Liver (tissue), 9 donors: Measurements from ENCODE around the gene PGGHG. TPM values are rescaled to one million over a fixed set of nuclear protein-coding genes. Genes with fewer than 3 reads are reported as not detected.

Source experiments
- DNase-seq: peaks from one replicate; pipeline ENCODE4 v3.0.0-alpha.2; 2017; ENCODE audit warnings: low spot score
- H3K27ac ChIP-seq, 2 donors: one replicate each; pipeline ENCODE4 v1.7.0; 2013; ENCODE audit warnings: inconsistent platforms in 2 of 2, low read length in 2 of 2, control low read depth in 1 of 2, low read depth in 1 of 2, mild to moderate bottlenecking in 1 of 2
- H3K27me3 ChIP-seq, 4 donors: one replicate each; pipeline versions ENCODE4 v1.6.1 to v1.7.0; 2013; ENCODE audit warnings: low read length in 3 of 4, inconsistent platforms in 1 of 4, mild to moderate bottlenecking in 1 of 4, moderate library complexity in 1 of 4; ENCODE audit not compliant: control insufficient read depth in 4 of 4, insufficient read depth in 4 of 4
- H3K36me3 ChIP-seq, 4 donors: one replicate each; pipeline versions ENCODE4 v1.6.1 to v1.7.0; 2013; ENCODE audit warnings: low read length in 3 of 4, mild to moderate bottlenecking in 3 of 4, low read depth in 1 of 4, moderate library complexity in 1 of 4; ENCODE audit not compliant: control insufficient read depth in 4 of 4, insufficient read depth in 3 of 4
- H3K4me1 ChIP-seq, 4 donors: one replicate each; pipeline versions ENCODE4 v1.6.1 to v1.7.0; 2013; ENCODE audit warnings: low read length in 3 of 4, mild to moderate bottlenecking in 3 of 4, moderate library complexity in 1 of 4; ENCODE audit not compliant: control insufficient read depth in 4 of 4, insufficient read depth in 4 of 4
- H3K4me3 ChIP-seq, 3 donors: one replicate each; pipeline versions ENCODE4 v1.6.1 to v1.7.0; 2013; ENCODE audit warnings: low read length in 3 of 3, control low read depth in 1 of 3, low read depth in 1 of 3, mild to moderate bottlenecking in 1 of 3
- H3K9ac ChIP-seq, 2 donors: one replicate each; pipeline ENCODE4 v1.7.0; 2013; ENCODE audit warnings: low read length in 2 of 2, mild to moderate bottlenecking in 2 of 2, moderate library complexity in 2 of 2, control low read depth in 1 of 2, low read depth in 1 of 2
- H3K9me3 ChIP-seq, 4 donors: one replicate each; pipeline versions ENCODE4 v1.6.1 to v1.7.0; 2013; ENCODE audit warnings: low read length in 3 of 4; ENCODE audit not compliant: control insufficient read depth in 4 of 4
- EGR1 ChIP-seq, 2 donors: IDR thresholded peaks; 2 replicates each; pipeline ENCODE4 v1.6.1; 2016 to 2018; ENCODE audit warnings: antibody characterized with exemption in 2 of 2, low read depth in 2 of 2
- FOXA1 ChIP-seq: IDR thresholded peaks from 2 replicates; pipeline ENCODE4 v1.6.1; 2016; ENCODE audit warnings: antibody characterized with exemption
- FOXA2 ChIP-seq: IDR thresholded peaks from 2 replicates; pipeline ENCODE4 v1.6.1; 2016; ENCODE audit warnings: antibody characterized with exemption
- GABPA ChIP-seq, 2 donors: IDR thresholded peaks in 1 of 2; conservative IDR thresholded peaks in 1 of 2; 2 replicates each; pipeline ENCODE4 v1.6.1; 2016; ENCODE audit warnings: antibody characterized with exemption in 2 of 2, mild to moderate bottlenecking in 1 of 2, moderate library complexity in 1 of 2
- HNF4G ChIP-seq: IDR thresholded peaks from 2 replicates; pipeline ENCODE4 v1.6.1; 2016; ENCODE audit warnings: antibody characterized with exemption
- JUND ChIP-seq, 2 donors: IDR thresholded peaks; 2 replicates each; pipeline ENCODE4 v1.6.1; 2016; ENCODE audit warnings: antibody characterized with exemption in 2 of 2
- NR2F2 ChIP-seq: IDR thresholded peaks from 2 replicates; pipeline ENCODE4 v1.6.1; 2016; ENCODE audit warnings: antibody characterized with exemption
- RAD21 ChIP-seq, 2 donors: IDR thresholded peaks; 2 replicates each; pipeline ENCODE4 v1.6.1; 2016; ENCODE audit warnings: antibody characterized with exemption in 2 of 2, mild to moderate bottlenecking in 2 of 2
- RXRA ChIP-seq, 2 donors: IDR thresholded peaks; 2 replicates each; pipeline ENCODE4 v1.6.1; 2017 to 2018; ENCODE audit warnings: antibody characterized with exemption in 2 of 2, mild to moderate bottlenecking in 1 of 2
- SP1 ChIP-seq: IDR thresholded peaks from 2 replicates; pipeline ENCODE4 v1.6.1; 2018; ENCODE audit warnings: antibody characterized with exemption, mild to moderate bottlenecking
- TAF1 ChIP-seq: conservative IDR thresholded peaks from 2 replicates; pipeline ENCODE4 v1.6.1; 2016; ENCODE audit warnings: antibody characterized with exemption, mild to moderate bottlenecking
- YY1 ChIP-seq: IDR thresholded peaks from 2 replicates; pipeline ENCODE4 v1.6.1; 2016; ENCODE audit warnings: antibody characterized with exemption, mild to moderate bottlenecking
- WGBS: extraction: QIAGEN DNeasy Blood & Tissue Kit; methylation state at CpG from one replicate; pipeline ENCODE4 v1.1.7; 2013; 5-methylcytosine and 5-hydroxymethylcytosine counted together
- polyA plus RNA-seq, 2 donors: library from polyadenylated mRNA; stranded (reverse) in 1 of 2; unstranded in 1 of 2; fragments of 200-250 nt in 1 of 2; fragments of >200 nt in 1 of 2; fragmentation: Nextera tagmentation in 1 of 2; extraction: Ambion mirVana in 1 of 2; gene quantifications; one replicate each; pipeline versions ENCODE4 v1.2.1 to v1.2.3, GENCODE V29; 2013 to 2015
- total RNA-seq, 2 donors: library from RNA; depleted of rRNA; stranded (reverse); fragments of >200 nt; gene quantifications; one replicate each; pipeline ENCODE4 v1.2.3, GENCODE V29; 2014
- TF ChIP-seq, protein P1 (sequence below): IDR thresholded peaks from 2 replicates; pipeline ENCODE4 v1.6.1; 2016; ENCODE audit warnings: antibody characterized with exemption, mild to moderate bottlenecking
- TF ChIP-seq, protein P2 (sequence below): IDR thresholded peaks from 2 replicates; pipeline ENCODE4 v1.6.1; 2016; ENCODE audit warnings: antibody characterized with exemption
- TF ChIP-seq, protein P3 (sequence below): IDR thresholded peaks from 2 replicates; pipeline ENCODE4 v1.6.1; 2016; ENCODE audit warnings: antibody characterized with exemption
- donor health status: healthy.
- donor health status: healthy.
- donor health status: healthy.
- donor health status: healthy.
- donor health status: healthy.

PGGHG gene
- total and polyA plus RNA-seq, 4 donors: 1.3 to 11.4 (median 7.5) TPM

DNA sequence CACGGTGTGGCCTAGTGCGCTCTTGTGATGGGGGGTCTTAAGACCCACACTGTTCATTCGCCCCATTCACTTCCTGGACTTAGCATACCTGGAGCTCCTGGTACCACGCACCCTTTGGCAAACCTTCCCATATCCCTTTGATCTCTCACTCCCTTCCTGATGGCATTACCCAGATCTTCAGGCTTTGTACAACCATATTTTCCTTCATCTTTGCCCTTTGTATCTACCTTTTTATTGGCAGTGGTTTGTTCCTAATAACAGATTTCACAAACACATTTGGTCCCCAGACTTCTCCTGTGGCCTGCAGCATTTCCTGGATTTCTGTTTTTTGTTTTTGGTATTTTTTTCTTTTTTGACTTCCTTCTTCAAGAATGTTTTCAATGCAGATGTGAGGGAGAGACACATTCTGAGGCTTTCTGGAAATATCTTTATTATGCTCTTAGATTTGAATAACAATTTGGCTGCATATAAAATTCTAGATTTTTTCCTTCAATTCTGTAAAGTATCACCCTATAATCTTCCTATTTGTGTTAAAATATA lies 47.8 kb downstream of the PGGHG start:
- Histone ChIP-seq H3K9me3 (no peaks in the 10 kb centered on the region), H3K27me3 (no peaks in the 10 kb centered on the region), H3K4me3 (no peak overlapping the region), H3K27ac (peak overlapping the region; percentile 16 to 56), H3K9ac (no peak overlapping the region), H3K36me3 (no peaks in the 10 kb centered on the region), H3K4me1 (peaks cover 0 to 3% (median 1%) of the 10 kb centered on the region in 4 donors)
- no peak for DNase-seq
- 77% methylated on average over 4 of the region's 4 CpGs for WGBS
- TF ChIP-seq FOXA2 (no peak), JUND (IDR thresholded peaks at IDR 0.05) (no peak), SP1 (no peak), FOXA1 (no peak), GABPA (IDR thresholded peaks at IDR 0.05 in 1 of 2, conservative IDR thresholded peaks at IDR 0.05 in 1 of 2) (no peak), YY1 (no peak), TAF1 (no peak), HNF4G (no peak), EGR1 (IDR thresholded peaks at IDR 0.05; ENCODE audit: low read depth in 2 of 2) (no peak), NR2F2 (no peak), RAD21 (IDR thresholded peaks at IDR 0.05) (no peak), RXRA (IDR thresholded peaks at IDR 0.05) (no peak)
- TF ChIP-seq, protein P1, sequence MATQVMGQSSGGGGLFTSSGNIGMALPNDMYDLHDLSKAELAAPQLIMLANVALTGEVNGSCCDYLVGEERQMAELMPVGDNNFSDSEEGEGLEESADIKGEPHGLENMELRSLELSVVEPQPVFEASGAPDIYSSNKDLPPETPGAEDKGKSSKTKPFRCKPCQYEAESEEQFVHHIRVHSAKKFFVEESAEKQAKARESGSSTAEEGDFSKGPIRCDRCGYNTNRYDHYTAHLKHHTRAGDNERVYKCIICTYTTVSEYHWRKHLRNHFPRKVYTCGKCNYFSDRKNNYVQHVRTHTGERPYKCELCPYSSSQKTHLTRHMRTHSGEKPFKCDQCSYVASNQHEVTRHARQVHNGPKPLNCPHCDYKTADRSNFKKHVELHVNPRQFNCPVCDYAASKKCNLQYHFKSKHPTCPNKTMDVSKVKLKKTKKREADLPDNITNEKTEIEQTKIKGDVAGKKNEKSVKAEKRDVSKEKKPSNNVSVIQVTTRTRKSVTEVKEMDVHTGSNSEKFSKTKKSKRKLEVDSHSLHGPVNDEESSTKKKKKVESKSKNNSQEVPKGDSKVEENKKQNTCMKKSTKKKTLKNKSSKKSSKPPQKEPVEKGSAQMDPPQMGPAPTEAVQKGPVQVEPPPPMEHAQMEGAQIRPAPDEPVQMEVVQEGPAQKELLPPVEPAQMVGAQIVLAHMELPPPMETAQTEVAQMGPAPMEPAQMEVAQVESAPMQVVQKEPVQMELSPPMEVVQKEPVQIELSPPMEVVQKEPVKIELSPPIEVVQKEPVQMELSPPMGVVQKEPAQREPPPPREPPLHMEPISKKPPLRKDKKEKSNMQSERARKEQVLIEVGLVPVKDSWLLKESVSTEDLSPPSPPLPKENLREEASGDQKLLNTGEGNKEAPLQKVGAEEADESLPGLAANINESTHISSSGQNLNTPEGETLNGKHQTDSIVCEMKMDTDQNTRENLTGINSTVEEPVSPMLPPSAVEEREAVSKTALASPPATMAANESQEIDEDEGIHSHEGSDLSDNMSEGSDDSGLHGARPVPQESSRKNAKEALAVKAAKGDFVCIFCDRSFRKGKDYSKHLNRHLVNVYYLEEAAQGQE: no peak
- TF ChIP-seq, protein P2, sequence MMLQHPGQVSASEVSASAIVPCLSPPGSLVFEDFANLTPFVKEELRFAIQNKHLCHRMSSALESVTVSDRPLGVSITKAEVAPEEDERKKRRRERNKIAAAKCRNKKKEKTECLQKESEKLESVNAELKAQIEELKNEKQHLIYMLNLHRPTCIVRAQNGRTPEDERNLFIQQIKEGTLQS: no peak
- TF ChIP-seq, protein P3, sequence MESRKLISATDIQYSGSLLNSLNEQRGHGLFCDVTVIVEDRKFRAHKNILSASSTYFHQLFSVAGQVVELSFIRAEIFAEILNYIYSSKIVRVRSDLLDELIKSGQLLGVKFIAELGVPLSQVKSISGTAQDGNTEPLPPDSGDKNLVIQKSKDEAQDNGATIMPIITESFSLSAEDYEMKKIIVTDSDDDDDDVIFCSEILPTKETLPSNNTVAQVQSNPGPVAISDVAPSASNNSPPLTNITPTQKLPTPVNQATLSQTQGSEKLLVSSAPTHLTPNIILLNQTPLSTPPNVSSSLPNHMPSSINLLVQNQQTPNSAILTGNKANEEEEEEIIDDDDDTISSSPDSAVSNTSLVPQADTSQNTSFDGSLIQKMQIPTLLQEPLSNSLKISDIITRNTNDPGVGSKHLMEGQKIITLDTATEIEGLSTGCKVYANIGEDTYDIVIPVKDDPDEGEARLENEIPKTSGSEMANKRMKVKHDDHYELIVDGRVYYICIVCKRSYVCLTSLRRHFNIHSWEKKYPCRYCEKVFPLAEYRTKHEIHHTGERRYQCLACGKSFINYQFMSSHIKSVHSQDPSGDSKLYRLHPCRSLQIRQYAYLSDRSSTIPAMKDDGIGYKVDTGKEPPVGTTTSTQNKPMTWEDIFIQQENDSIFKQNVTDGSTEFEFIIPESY: no peak

DNA sequence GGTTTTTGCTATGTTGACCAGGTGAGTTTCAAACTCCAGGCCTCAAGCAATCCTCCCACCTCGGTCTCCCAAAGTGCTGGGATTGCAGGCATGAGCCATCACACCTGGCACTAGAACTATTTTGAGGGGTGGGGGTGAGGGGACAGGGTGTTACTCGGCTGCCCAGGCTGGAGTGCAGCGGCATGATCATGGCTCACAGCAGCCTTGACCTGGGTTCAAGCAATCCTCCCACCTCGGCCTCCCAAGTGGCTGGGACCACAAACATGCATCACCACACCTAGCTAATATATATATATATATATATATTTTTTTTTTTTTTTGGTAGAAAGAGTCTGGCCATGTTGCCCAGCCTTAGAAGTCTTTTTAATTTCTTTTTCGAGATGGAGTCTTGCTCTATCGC lies 48.8 kb downstream of the PGGHG start:
- TF ChIP-seq SP1: no peak
- Histone ChIP-seq H3K36me3 (no peaks in the 10 kb centered on the region), H3K4me3 (no peak overlapping the region), H3K4me1 (peaks cover 0 to 3% (median 1%) of the 10 kb centered on the region in 4 donors), H3K27me3 (no peaks in the 10 kb centered on the region), H3K9ac (no peak overlapping the region), H3K9me3 (no peaks in the 10 kb centered on the region), H3K27ac (no peak overlapping the region)
- DNase-seq: no peak
- 95% methylated on average over 6 of the region's 6 CpGs for WGBS
